HG03575 (cell line): ENCODE measurements around the gene UQCRH.
"Not testable (repeated sequence)": the region's sequence is repeated elsewhere in the genome, so short reads cannot be mapped to it uniquely, and the experiment has no call there.

ENCODE experiments used
- ATAC-seq: cut with Tn5 transposase; IDR thresholded peaks from one replicate; pipeline ENCODE4 v1.9.1; 2021; ENCODE audit not compliant: unreplicated experiment, insufficient number of reproducible peaks, low FRiP score; ENCODE audit errors: extremely low read depth

Gene UQCRH

GRCh38 chr1:46295306-46295705 lies 8.2 kb upstream of the UQCRH start:
- ATAC-seq, result no peak

GRCh38 chr1:46298387-46298786 lies 5.1 kb upstream of the UQCRH start:
- no peak for ATAC-seq

DNA sequence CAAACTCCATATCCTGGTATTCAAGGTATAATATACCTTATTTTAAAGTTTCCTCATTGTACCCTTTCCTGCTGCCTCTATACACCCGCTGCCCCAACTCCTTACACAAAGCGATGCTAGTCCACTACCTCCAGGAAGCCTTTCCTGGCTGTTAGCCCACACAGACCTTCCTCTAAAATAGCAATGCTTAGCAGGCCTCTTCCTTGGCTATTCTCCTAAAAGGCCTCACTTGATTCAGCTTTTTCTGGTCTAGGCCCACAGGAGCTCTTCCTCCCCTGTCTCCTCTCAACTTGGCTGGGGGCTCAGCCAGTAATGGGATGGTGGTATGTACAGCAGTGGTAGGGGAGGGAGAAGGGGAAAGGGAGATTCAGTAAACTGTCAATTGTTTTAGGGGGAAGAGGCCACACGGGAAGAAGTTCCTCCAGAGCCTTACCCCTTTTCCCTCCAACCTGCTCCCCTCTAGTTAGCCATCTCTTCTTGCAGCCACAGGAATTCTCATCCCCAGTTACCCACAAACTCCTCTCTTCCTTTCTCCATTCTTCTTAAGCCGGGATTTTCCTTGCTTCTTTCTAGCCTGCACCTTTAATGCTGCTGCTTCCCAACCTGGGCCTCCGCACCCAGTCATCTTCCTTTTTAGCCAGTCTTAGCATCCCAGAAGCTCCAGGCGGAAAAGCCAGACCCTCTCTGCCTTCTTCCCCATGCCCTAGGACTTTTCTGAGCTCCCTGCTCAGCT lies 2.7 kb upstream of the UQCRH start:
- ATAC-seq, result no peak

DNA sequence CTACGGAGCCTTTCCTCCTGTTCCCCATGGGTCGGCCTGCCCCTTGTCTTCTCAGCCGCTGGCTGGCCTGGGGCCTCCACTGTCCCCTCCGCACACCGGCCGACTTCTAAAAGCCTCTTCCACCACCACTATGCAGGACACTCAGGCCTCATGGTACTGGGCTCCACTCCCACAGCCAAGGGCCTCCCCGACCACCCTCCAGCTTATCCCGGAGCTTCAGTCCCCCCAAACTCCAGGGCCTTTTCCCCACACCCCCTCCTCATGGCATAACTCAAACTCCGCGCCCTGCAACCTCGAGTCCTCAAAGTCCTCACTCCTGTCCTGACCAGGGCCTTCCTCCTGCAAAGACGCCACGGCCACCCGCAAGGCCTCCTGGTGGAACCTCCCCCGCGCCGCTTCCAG lies 2.1 kb upstream of the UQCRH start:
- ATAC-seq, result no peak

DNA sequence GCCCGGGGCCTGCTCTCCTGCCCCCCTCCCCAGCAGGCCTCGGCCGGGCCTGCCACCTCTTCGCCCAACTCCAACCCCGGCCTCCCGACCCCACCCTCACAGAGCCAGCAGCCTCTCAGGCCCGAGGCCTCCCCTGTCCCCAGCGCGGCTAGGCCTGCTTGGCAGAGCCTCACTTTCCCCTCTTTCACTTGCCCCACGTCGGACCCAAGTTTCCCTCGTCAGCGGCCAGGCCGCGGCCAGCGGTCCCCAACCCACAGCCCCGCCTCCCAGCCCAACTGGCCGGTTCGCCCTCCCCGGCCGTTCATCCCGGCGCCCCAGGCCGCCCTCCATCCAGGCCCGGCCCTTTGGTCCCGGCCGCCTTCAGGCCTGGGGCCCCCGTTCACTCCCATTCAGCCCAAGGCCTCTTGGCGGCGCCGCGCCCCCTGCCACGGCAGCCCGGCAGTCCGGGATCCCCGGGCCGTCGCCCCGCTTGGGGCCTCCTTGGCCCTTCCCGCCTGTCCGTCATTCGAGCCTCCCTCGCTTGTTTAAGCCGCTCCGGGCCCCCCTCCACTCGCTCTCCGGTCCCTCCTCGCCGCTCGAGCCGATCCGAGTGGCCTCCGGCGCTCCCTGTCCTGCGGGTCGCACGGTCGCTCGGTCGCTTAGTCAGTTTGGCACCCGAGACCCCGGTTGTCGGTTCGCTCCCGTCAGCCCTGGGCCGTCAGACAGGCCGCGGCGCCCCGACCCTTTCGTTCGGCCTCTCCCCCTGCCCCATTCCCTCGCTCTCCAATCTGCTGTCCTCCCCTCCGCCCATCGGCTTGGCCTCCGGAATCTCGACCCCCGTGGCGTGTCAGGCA lies 1.5 kb upstream of the UQCRH start:
- no peak for ATAC-seq

GRCh38 chr1:46302641-46303037 lies 859 bp upstream of the UQCRH start:
- ATAC-seq, result no peak

- no peak for ATAC-seq
These were observed 401 bp downstream of the UQCRH start for GRCh38 chr1:46303872-46304326.

- no peak for ATAC-seq
These were observed 2.6 kb downstream of the UQCRH start for GRCh38 chr1:46306159-46306530.

DNA sequence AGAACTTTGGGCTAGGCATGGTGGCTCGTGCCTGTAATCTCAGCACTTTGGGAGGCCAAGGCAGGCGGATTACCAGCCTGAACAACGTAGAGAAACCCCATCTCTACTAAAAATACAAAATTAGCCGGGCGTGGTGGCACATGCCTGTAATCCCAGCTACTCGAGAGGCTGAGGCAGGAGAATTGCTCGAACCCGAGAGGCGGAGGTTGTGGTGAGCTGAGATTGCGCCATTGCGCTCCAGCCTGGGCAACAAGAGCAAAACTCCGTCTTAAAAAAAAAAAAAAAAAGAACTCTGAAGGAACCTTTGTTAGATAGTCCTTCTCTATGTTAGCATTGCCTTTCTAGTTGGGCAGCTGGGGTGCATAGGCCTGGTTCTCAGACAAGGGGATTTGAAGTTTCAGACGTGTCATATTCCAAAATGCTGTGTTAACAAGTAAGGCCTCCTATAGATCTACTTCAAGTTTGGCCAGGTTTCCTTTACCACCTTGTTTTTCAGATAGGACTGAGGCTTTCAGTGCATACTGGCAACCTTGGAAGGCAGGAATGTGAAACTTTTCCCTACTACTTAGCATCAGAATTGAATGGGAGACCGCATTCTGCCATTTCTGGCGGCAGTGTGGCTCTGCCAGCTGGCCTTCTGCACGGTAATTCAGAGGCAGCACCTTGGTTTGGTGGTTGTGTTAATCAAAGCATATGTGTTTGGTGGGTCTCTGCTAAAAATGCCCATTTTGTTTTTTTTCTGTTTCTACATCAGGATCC lies 6.1 kb downstream of the UQCRH start:
- no peak for ATAC-seq

- no peak for ATAC-seq
These were observed 6.8 kb downstream of the UQCRH start for GRCh38 chr1:46310321-46310720.

- no peak for ATAC-seq
These were observed 12.3 kb downstream of the UQCRH start for GRCh38 chr1:46315669-46316403.

DNA sequence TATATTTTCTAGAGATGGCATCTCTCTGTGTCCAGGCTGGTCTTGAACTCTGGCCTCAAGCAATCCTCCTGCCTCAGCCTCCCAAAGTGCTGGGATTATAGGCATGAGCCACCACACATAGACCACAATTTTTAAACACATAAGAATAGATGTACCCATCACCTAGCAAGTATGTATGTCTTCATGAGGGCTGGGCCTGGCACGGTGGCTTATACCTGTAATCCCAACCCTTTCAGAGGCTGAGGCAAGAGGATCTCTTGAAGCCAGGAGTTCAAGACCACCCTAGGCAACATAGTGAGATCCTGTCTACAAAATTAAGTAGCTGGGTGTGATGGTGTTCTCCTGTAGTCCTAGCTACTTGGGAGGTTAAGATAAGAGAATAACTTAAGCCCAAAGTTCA lies 13.8 kb downstream of the UQCRH start:
- no peak for ATAC-seq

GRCh38 chr1:46319301-46319700 lies 15.8 kb downstream of the UQCRH start:
- ATAC-seq, result not testable (repeated sequence)

DNA sequence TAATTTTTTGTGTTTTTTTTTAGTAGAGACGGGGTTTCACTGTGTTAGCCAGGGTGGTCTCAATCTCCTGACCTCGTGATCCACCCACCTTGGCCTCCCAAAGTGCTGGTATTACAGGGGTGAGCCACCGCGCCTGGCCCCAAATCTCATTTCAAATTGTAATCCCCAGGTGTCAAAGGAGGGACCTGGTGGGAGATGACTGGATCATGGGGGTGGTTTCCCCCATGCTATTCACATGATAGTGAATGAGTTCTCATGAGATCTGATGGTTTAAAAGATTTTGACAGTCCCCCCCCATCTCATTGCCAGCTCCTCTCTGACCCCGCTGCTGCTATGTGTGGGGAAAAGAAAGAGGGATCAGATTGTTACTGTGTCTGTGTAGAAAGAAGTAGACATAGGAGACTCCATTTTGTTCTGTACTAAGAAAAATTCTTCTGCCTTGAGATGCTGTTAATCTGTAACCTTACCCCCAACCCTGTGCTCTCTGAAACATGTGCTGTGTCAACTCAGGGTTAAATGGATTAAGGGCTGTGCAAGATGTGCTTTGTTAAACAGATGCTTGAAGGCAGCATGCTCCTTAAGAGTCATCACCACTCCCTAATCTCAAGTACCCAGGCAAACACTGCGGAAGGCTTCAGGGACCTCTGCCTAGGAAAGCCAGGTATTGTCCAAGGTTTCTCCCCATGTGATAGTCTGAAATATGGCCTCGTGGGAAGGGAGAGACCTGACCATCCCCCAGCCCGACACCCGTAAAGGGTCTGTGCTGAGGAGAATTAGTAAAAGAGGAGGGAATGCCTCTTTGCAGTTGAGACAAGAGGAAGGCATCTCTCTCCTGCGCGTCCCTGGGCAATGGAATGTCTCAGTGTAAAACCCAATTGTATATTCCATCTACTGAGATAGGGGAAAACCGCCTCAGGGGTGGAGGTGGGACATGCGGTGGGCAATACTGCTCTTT lies 16.7 kb downstream of the UQCRH start:
- ATAC-seq, result not testable (repeated sequence)

- ATAC-seq, result not testable (repeated sequence)
These were observed 18.7 kb downstream of the UQCRH start for GRCh38 chr1:46322191-46322590.

DNA sequence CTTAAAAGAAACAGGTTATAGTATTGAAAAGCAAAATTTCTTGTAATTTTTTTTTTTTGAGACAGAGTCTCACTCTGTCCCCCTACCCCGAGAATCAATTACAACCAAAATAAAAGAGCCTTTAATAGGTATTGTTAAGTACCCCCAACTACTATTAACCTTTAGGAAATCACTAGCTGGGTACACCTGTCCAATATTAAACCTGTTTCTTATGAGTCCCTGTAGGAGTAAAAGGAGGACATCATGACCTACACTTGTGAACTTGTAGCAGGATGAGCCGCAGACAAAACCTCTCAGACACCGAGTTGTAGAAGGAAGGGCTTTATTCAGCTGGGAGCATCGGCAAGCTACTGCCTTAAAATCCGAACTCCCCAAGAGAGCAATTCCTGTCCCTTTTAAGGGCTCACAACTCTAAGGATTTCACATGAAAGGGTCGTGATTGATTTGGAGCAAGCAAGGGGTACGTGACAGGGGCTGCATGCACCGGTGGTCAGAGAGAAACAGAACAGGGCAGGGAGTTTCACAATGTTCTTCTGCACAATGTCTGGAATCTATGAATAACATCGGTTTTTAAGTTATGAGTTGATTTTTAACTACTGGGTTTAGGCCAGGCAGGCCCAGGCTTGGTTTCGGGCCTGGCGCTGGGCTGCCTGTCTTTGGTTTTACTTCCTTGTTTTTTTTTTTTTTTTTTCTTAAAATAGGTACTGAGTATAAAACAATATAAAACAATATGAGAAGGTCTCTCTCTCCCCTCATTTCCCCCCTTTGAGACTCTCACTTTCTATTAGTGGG lies 22.0 kb downstream of the UQCRH start:
- ATAC-seq, result not testable (repeated sequence)

- ATAC-seq, result not testable (repeated sequence)
These were observed 24.7 kb downstream of the UQCRH start for GRCh38 chr1:46328182-46328581.
